GM18870 (cell line): Measurements from ENCODE around the gene DBN1.

ENCODE experiments used
- ATAC-seq: cut with Tn5 transposase; IDR thresholded peaks from one replicate; pipeline ENCODE4 v1.9.1; 2021; ENCODE audit warnings: moderate library complexity; ENCODE audit not compliant: unreplicated experiment

Gene DBN1

GRCh38 chr5:177445917-177446199, 27.6 kb downstream of the DBN1 start:
- no peak for ATAC-seq

- ATAC-seq: no peak
Observed at GRCh38 chr5:177445052-177445916, 28.1 kb downstream of the DBN1 start.

- no peak for ATAC-seq
Observed at GRCh38 chr5:177444106-177445051, 29.1 kb downstream of the DBN1 start.

GRCh38 chr5:177443144-177443983, 30.1 kb downstream of the DBN1 start:
- no peak for ATAC-seq

- no peak for ATAC-seq
Observed at GRCh38 chr5:177442066-177442826, 31.2 kb downstream of the DBN1 start.

GRCh38 chr5:177440990-177441780, 32.2 kb downstream of the DBN1 start:
- ATAC-seq: no peak

- no peak for ATAC-seq
Observed at GRCh38 chr5:177440211-177440989, 33.0 kb downstream of the DBN1 start.

GRCh38 chr5:177439518-177440053, 33.8 kb downstream of the DBN1 start:
- ATAC-seq: no peak

GRCh38 chr5:177438468-177438867, 35.0 kb downstream of the DBN1 start:
- no peak for ATAC-seq

GRCh38 chr5:177437623-177438022, 35.8 kb downstream of the DBN1 start:
- ATAC-seq: no peak

GRCh38 chr5:177435847-177436536, 37.4 kb downstream of the DBN1 start:
- ATAC-seq: no peak

GRCh38 chr5:177434942-177435738, 38.3 kb downstream of the DBN1 start:
- no peak for ATAC-seq

- no peak for ATAC-seq
Observed at GRCh38 chr5:177434437-177434836, 39.0 kb downstream of the DBN1 start.

GRCh38 chr5:177433658-177434217, 39.7 kb downstream of the DBN1 start:
- no peak for ATAC-seq

GRCh38 chr5:177432839-177433657, 40.4 kb downstream of the DBN1 start:
- ATAC-seq: no peak
